HG02678 (cell line): ENCODE results near the gene PRPF4.

Experiments
- ATAC-seq: cut with Tn5 transposase; IDR thresholded peaks from one replicate; pipeline ENCODE4 v1.9.1; 2021; ENCODE audit warnings: mild to moderate bottlenecking, moderate library complexity; ENCODE audit not compliant: unreplicated experiment

Gene PRPF4

DNA sequence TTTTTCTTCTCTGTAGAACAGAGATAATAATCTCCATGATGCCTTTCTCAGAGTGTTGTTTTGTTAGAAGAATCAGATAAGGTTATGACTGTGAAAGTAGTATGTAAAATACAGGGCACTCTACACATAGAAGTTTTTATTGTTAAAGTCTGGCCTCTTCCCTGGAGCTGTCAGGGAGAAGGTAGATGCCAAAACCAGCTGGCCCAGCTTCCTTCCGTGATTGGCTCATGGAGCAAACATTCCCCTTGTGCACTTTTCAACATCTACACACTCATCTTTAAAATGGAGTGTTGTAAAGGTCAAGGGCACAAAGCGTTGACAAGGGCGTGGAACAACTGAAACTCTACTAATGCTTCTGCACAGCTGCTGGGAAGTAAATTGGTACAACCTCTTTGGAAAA lies 35.1 kb downstream of the PRPF4 start:
- no peak for ATAC-seq

DNA sequence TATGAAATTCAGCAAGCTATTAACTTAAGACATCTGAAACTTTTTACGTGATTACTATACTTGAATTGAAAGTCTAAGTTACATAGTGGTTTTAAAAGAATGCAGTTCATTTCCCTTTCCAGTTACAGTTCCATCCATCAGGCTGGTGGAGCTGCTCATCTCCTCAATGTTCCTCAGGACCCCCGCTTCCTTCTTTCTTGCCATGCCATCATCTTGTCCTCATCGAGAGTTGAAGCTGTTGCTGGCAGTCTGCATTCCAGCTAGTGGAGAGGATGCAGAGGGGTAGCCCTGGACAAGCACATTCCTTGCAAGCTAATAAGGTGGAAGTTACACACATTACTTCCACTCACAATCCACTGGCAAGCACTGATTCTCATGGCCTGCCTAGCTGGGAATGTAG lies 36.5 kb downstream of the PRPF4 start:
- no peak for ATAC-seq

DNA sequence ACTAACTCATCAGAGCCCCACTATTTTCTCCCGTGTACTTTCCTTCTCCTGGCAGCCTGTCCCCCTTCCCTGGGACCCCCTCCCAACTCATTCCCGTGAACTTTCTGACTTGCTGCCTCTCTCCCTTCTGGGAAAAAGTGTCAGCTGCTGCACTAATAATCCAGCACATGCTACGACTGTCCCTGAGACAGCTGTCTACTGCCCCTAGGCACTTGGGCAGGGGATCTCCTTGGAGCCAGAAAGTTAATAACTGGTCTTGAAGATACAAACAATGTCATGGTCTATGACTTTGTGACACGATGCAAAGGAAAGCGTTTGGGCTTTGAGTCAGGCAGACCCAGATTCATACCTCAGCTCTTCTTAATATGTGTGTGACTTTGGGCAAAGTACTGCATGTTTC lies 37.8 kb downstream of the PRPF4 start:
- no peak for ATAC-seq

DNA sequence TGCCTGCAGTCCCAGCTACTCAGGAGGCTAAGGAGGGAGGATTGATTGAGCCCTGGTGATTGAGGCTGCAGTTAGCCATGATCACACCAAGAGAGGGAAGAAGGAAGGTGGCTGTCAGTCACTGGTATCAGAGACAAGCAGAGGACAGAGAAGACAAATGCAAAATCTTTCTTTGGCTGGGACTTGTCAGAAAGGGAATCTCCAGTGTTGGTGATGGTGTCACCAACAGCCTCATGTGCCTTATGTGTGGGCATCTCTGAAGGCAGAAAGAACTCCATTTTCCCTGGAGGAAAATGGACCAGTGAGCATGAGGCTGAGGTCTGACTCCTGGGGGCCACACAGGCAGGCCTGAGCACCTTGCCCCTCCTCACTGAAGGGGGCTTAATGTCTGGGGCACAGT lies 39.8 kb downstream of the PRPF4 start:
- no peak for ATAC-seq

DNA sequence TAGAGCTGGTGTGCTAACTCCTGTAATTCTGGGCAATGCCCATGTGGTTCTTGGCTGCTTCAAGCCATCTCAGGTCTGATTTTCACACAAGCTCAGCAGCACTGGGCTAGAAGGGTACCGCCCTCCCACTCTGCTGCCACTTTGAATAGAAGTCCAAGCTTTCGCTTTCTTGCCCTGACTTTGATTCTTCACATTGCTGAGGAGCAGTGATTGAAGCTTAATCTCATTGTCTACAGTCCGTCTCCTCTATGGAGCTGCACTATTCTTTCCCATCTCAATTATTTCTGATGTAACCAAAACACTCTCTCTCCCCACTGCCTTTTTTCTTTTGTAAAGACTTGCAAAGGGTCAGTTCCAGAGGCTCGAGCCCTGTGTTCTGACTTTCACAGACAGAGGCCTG lies 40.6 kb downstream of the PRPF4 start:
- ATAC-seq, result no peak

DNA sequence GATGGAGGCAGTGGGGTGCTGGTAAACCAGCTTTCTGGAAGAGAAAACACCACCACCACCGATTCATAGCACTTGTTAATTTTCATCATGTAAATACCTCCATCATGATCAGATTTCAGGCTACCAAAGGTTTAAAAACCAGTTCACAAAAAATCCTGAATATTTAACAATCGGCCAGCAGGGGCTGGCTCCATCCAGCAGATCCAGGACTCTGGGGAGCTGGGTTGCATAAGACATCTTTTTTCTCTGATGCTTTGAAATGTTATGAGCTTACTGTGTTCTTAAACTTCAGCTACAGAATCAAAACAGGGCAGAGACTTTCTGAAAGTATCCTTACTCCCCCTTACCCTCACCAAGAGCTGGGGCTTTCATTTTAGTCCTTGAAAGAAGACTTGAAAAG lies 42.3 kb downstream of the PRPF4 start:
- ATAC-seq, result no peak

DNA sequence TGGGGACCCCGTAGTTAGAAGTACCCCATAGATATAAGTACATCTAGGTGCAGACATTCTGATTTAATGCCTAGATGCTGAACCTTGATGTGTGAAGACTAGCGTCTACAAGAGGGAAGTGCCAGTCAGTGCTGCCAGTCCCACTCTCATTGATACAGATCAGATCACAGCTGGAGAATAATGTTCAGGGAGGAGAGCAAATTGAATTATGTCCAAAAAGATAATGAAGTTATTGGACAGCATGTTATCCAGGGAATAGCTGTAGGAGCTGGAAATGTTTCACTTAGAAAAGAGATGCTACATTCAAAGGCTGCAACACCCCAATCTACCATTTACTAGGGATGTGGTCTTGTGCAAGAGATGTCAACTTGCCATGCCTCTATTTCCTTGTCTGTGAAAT lies 43.6 kb downstream of the PRPF4 start:
- no peak for ATAC-seq

DNA sequence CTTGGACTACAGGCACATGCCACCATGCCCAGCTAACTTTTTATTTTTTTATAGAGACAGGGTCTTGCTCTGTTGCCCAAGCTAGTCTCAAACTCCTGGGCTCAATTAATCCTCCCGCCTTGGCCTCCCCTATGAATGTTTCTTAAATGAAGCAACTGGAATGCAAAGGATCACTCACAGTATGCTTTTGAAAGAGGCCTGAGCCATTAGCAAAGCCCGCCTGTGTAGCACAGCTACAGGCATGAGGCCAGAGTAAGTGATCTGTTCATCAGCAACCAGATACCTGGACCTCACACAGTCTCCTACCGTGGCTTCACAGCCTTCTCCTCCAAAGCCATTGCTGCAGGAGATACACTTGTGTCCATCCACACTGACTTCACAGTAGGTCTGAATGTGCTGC lies 44.6 kb downstream of the PRPF4 start:
- ATAC-seq, result no peak

DNA sequence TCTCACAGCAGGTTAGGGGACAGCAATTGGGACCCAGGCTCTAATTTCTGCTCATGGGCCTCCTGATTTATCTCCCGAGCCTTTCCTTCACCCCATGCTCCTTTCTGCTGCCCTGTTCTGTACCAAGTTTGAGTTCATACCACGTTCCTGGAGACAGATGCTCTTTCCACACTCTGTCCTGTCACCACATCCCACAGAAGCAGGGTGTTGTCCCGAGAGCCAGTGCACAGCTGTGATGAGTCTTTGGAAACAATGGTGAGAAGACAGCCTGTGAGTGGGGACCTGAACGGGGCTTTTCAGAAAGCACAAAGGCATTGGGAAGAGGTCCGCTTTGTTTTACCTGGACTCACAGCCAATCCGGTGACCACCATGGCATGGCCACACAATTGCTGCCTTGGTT lies 47.2 kb downstream of the PRPF4 start:
- no peak for ATAC-seq

DNA sequence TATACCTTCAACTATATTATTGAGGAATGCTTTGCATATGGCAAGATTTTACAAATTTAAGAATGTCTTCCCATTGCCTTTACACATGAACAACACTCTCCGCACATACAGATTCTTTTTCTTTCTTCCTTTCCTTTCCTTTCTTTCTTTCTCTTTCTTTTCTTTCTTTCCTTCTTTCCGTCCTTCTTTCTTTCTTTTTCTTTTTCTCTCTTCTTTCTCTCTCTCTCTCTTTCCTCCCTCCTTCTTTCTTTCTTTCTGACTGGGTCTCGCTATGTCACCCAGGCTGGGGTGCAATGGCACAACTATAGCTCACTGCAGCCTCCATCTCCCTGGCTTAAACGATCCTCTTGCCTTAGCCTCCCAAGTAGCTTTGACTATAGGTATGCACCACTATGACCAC lies 50.8 kb downstream of the PRPF4 start:
- no peak for ATAC-seq

DNA sequence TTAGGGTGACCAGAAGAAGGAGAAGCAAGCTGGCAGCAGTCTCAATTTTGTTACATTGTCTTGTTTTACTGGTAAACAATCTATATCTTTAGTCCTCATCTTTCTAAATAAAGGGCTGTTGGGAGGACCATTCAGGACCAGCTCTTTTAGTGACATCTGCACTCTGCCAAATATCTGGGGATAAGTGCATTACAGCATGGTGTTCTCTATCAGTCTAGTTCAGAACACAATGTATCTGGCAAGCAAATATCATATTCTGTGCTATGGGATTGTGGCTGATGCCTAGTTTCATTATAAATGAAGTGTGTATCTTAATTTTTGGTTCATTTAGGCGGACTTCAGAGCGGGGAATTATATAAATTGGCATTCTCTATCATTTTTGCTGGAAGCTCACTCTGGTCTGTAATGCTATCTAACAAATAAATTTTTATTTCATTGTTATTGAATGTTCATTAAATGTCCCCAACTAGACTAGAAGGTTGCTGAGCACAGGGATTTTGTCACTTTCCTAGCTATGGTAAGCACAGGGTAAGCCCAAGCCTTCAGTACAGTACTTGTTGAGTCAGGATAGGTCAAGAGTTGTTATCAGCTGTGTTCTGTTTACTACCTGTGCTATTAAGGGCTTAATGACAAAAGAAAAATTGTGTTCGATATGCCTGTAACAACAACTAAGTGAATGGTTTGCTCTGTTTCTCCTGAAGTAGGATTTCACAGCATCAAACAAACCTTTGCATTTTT lies 52.8 kb downstream of the PRPF4 start:
- no peak for ATAC-seq

DNA sequence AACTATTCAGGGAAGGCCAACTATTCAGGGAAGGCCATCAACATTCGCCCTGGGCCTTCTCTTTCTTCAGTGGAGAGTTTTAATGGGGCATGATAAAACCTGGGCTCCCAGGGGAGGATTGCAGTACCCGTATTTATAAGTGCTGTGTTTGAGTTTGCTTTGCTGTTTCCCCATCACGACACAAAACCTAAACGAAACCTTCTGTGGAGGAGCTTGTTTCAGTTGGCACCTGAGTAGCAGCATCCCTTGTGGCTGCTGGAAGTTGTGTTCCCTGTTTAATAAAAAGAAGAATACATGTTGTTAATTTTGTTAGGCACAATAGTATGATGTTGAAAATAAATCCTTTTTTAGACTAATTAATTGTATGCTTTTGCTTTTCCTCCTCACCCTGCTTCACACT lies 56.3 kb downstream of the PRPF4 start:
- ATAC-seq, result no peak

DNA sequence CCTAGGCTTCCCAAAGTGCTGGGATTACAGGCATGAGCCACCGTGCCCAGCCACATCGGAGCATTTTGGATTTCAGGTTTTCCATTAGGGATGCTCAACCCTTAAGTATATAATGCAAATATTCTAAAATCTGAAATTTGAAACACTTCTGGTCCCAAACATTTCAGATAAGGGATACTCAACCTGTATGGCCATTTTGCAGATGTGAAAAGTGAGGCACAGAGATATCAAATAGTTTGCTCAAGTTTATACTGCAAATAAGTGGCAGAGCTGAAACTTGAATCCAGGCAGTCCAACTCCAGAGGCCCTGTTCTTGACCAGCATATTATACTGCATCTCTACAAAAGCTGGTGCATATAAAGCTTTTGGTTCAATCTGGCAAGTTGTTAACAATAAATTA lies 62.3 kb downstream of the PRPF4 start:
- no peak for ATAC-seq

DNA sequence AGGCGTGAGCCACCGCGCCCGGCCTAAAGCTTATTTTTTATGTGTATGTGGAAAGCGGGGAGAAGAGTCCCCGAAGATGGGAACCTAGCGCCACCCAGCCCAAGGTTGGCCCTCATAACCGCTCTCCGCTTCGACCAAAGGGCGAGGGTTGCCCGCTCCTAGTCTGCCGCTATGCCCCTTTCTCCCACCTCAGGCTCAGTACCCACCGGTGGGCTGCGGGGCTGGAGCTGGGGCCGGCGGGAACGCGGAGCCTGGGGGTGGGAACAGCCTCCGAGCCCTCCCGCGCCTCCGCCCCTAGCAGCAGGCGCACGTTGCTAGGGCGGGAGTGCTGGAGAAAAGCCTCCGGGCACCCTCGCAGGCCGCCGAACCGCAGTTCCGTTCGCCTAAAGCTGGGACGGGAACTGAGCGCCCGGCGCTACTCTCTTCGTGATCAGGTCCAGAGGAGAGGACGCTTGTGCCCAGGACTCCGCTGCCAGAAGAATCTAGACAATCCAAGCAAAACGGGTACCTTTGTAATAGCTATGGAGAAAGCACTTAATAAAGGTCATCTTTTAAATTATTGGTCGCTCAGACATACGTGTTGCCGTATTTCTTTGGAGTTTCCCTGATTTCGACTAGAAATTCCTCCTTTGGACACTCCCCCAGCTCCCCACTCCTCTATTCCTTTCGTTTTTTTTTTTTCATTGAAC lies 64.7 kb downstream of the PRPF4 start, which contains the start of gene WDR31:
TSS of gene WDR31 (minus strand) at position 265 of the 689 bp plus-strand sequence. CDS start 8,253 bp downstream, outside the sequence.
- ATAC-seq, result peak; percentile 98

DNA sequence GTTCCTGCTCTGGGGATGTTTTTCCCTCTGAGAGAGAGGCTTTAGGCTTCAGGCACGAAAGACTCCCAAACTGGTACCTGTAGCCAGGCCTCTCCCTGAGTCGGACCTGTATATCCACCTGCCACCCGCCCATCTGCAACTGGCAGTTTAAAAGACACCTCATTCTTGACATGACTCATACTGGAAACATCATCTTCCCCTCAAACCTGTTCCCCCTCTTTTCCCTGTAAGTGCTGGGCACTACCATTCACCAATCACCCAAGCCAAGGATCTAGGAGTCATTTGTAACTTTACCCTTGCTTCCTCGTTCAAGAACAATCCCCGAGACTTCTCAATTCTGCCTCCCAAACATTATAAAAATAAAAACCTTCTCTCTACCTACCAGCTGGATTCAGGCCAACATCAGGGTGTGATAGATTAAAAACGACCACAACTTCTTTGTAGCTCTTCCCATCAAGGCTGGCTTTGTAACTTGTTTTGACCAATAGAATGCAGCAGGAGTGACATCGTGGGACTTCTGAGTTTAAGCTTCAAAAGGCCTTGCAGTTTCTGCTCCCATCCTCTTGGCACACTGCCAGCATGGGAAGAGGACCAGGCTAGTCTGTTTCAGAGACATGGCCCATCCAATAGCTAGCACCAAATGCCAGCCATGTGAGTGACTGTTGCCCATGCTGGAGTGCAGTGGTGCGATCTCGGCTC lies 66.4 kb downstream of the PRPF4 start:
- no peak for ATAC-seq
